ENCODE results near the gene PIPOX. TPM values are rescaled to one million over a fixed set of nuclear protein-coding genes. Genes with fewer than 3 reads are reported as not detected.

PIPOX gene
- total and polyA plus RNA-seq, 8 donors, result 0.55 to 2.9 (median 0.88) TPM

DNA sequence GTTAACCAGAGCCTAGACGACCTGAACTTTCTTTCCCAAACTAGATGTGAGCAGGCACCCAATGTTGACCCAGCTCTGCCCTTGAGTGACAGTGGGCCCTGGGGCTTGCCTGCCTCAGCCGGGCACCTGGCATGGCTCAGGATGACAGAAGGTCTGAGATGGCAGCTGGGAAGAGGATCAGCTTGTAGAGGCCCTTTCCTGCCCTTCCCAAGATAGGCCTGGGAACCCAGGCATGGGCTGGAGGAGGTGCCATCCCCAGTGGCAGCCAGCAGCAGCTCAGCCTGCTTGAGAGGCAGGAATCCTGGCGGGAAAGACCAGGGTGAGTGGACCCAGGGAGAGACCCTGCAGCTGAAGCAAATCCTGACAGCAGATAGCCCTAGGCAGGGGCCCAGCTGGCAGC lies 59.1 kb downstream of the PIPOX start:
- 62 to 68% methylated on average over 3 of the region's 3 CpGs for WGBS, 2 donors
- no peak overlapping the region for H3K27ac ChIP-seq
- ATAC-seq, result no peak
- H3K4me3 ChIP-seq, result no peak overlapping the region
- FAIRE-seq, result no peak
- no peak for DNase-seq
- TF ChIP-seq, protein P1, sequence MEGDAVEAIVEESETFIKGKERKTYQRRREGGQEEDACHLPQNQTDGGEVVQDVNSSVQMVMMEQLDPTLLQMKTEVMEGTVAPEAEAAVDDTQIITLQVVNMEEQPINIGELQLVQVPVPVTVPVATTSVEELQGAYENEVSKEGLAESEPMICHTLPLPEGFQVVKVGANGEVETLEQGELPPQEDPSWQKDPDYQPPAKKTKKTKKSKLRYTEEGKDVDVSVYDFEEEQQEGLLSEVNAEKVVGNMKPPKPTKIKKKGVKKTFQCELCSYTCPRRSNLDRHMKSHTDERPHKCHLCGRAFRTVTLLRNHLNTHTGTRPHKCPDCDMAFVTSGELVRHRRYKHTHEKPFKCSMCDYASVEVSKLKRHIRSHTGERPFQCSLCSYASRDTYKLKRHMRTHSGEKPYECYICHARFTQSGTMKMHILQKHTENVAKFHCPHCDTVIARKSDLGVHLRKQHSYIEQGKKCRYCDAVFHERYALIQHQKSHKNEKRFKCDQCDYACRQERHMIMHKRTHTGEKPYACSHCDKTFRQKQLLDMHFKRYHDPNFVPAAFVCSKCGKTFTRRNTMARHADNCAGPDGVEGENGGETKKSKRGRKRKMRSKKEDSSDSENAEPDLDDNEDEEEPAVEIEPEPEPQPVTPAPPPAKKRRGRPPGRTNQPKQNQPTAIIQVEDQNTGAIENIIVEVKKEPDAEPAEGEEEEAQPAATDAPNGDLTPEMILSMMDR (IDR thresholded peaks at IDR 0.05), result no peak
- H3K9me3 ChIP-seq, result no peaks in the 10 kb centered on the region
- no peaks in the 10 kb centered on the region for H3K27me3 ChIP-seq
- peaks cover 0 to 32% (median 15%) of the 10 kb centered on the region in 3 donors for H3K36me3 ChIP-seq
- intact Hi-C loops (cut with DNase I), result no loop called here
- peaks cover 9 to 10% (median 9%) of the 10 kb centered on the region in 3 donors for H3K4me1 ChIP-seq

DNA sequence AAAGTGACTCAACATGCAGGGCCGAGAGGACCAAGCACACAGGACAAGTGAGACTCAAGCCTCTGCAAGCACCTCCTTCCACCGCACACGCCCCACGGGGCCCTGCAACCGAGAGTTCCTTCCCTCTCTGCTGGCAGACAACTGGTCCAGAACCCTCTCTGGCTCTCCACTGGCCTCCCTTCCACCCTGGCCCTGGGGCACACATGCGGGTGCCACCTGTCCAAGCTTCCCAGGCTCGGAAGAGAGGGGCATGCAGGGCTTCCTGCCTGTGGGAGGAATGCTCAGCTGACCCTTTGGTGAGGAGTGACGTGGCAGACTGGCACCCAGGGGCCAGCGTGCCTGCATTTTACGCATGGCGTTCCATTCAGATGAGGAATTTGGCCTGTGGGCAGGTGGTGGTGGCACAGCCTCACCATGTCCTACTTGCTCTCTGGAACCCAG lies 59.8 kb downstream of the PIPOX start:
- intact Hi-C loops (cut with DNase I), result no loop called here
- H3K4me1 ChIP-seq, result peaks cover 14 to 16% (median 16%) of the 10 kb centered on the region in 3 donors
- WGBS, 2 donors, result 78 to 89% methylated on average over 11 of the region's 11 CpGs
- H3K36me3 ChIP-seq, result peaks cover 0 to 25% (median 8%) of the 10 kb centered on the region in 3 donors
- ATAC-seq (no peak), DNase-seq (no peak), FAIRE-seq (no peak)
- H3K9me3 ChIP-seq, result no peaks in the 10 kb centered on the region
- TF ChIP-seq, protein P1 (IDR thresholded peaks at IDR 0.05), result no peak
- H3K27ac ChIP-seq, result no peak overlapping the region
- H3K4me3 ChIP-seq, result no peak overlapping the region
- no peaks in the 10 kb centered on the region for H3K27me3 ChIP-seq

DNA sequence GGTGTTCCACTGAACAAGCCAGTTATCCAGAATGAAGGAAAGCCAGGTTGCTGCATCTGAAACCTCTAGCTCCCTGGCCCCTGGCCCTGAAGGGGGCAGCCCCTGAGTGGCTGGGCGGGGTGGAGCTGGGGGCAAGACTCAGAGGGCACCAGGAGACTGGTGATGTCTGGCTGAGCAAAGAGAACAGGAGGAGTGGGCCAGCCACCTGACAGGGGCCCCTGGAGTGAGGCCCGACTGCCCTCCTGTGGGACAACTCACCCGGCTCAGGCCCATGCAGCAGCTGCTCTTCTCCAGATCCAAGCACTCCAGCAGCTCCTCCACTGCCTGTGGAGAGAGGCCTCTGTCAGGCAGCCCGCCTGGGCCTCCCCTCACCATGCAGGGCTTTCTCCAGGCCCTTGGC lies 60.4 kb downstream of the PIPOX start:
- FAIRE-seq (no peak), DNase-seq (no peak)
- H3K36me3 ChIP-seq, result peaks cover 0 to 19% (median 3%) of the 10 kb centered on the region in 3 donors

More for the DNA sequence above, 60.4 kb downstream of the PIPOX start:
- H3K4me3 ChIP-seq, result no peak overlapping the region
- no peak for ATAC-seq
- no peaks in the 10 kb centered on the region for H3K27me3 ChIP-seq
- no peaks in the 10 kb centered on the region for H3K9me3 ChIP-seq
- H3K4me1 ChIP-seq, result peaks cover 14 to 21% (median 19%) of the 10 kb centered on the region in 3 donors
- WGBS, 2 donors, result 90 to 96% methylated on average over 3 to 4 of the region's 4 CpGs
- H3K27ac ChIP-seq, result no peak overlapping the region
- TF ChIP-seq, protein P1 (IDR thresholded peaks at IDR 0.05), result no peak
- intact Hi-C loops (cut with DNase I), result no loop called here

Other genes starting within 250 kb of the PIPOX start
- 10 to 100 TPM in 1 of 6 donors, 1 to 10 TPM in 5; 5.5 to 15.6 (median 8.9) TPM for gene FAM222B, start 200.4 kb upstream of the PIPOX start, total RNA-seq
- 1 to 10 TPM; 6.6 to 7.4 TPM for gene FAM222B, start 200.4 kb upstream of the PIPOX start, polyA plus RNA-seq
- gene ERAL1, start 188.1 kb upstream of the PIPOX start, total RNA-seq, result 10 to 100 TPM; 11.7 to 21.7 (median 15.5) TPM
- gene ERAL1, start 188.1 kb upstream of the PIPOX start, polyA plus RNA-seq, result 10 to 100 TPM; 33.4 to 36.8 TPM
- gene FLOT2, start 145.4 kb upstream of the PIPOX start, total RNA-seq, result 10 to 100 TPM; 32.1 to 65.2 (median 35.6) TPM
- 10 to 100 TPM; 37.4 to 43.9 TPM for gene FLOT2, start 145.4 kb upstream of the PIPOX start, polyA plus RNA-seq
- 1 to 10 TPM; 2.6 to 6.1 (median 4.5) TPM for gene DHRS13, start 140.1 kb upstream of the PIPOX start, total RNA-seq
- gene DHRS13, start 140.1 kb upstream of the PIPOX start, polyA plus RNA-seq, result 1 to 10 TPM; 8.6 to 9.8 TPM
- 10 to 100 TPM; 19.9 to 31.6 (median 25.6) TPM for gene PHF12, start 91.6 kb upstream of the PIPOX start, total RNA-seq
- 10 to 100 TPM; 23.5 to 25.7 TPM for gene PHF12, start 91.6 kb upstream of the PIPOX start, polyA plus RNA-seq
- gene SEZ6, start 37.1 kb upstream of the PIPOX start, total RNA-seq, result 1 to 10 TPM in 1 of 6 donors, under 1 TPM in 5; 0.13 to 1.0 (median 0.52) TPM
- gene SEZ6, start 37.1 kb upstream of the PIPOX start, polyA plus RNA-seq, result 1 to 10 TPM; 1.6 to 5.0 TPM
- gene MYO18A, start 137.3 kb downstream of the PIPOX start, total RNA-seq, result 10 to 100 TPM; 21.3 to 47.0 (median 28.9) TPM
- 10 to 100 TPM; 48.2 to 85.3 TPM for gene MYO18A, start 137.3 kb downstream of the PIPOX start, polyA plus RNA-seq
- not detected for gene CRYBA1, start 203.7 kb downstream of the PIPOX start, total RNA-seq
- not detected for gene CRYBA1, start 203.7 kb downstream of the PIPOX start, polyA plus RNA-seq